CD4-positive, alpha-beta T cell treated with Interleukin-12 subunit alpha and Interleukin-12 subunit beta, for 1 hour (primary cell): ENCODE results near the gene CCDC91.

ENCODE experiments used
- DNase-seq: peaks from one replicate; pipeline ENCODE4 v3.0.0-alpha.2; 2020

The CCDC91 gene

GRCh38 chr12:28543021-28543890 is 353.0 kb downstream of the CCDC91 start:
- DNase-seq, result peak; percentile 30

GRCh38 chr12:28550757-28551704 is 360.8 kb downstream of the CCDC91 start:
- DNase-seq, result no peak

GRCh38 chr12:28552251-28552970 is 362.2 kb downstream of the CCDC91 start:
- DNase-seq, result no peak

- no peak for DNase-seq
Observed at GRCh38 chr12:28555748-28556147, 365.5 kb downstream of the CCDC91 start.

GRCh38 chr12:28558250-28558649 is 368.0 kb downstream of the CCDC91 start:
- DNase-seq, result no peak

GRCh38 chr12:28563286-28563685 is 373.0 kb downstream of the CCDC91 start:
- DNase-seq, result no peak

GRCh38 chr12:28563936-28564335 is 373.7 kb downstream of the CCDC91 start:
- no peak for DNase-seq

- DNase-seq, result no peak
Observed at GRCh38 chr12:28568118-28568517, 377.9 kb downstream of the CCDC91 start.

- DNase-seq, result no peak
Observed at GRCh38 chr12:28568704-28569103, 378.4 kb downstream of the CCDC91 start.

GRCh38 chr12:28569698-28570411 is 379.6 kb downstream of the CCDC91 start:
- DNase-seq, result no peak

- no peak for DNase-seq
Observed at GRCh38 chr12:28570811-28571210, 380.6 kb downstream of the CCDC91 start.

GRCh38 chr12:28574746-28575592 is 384.7 kb downstream of the CCDC91 start:
- DNase-seq, result no peak

- DNase-seq, result no peak
Observed at GRCh38 chr12:28575593-28576205, 385.4 kb downstream of the CCDC91 start.

- no peak for DNase-seq
Observed at GRCh38 chr12:28578361-28578760, 388.1 kb downstream of the CCDC91 start.

GRCh38 chr12:28578833-28579252 is 388.6 kb downstream of the CCDC91 start:
- no peak for DNase-seq

GRCh38 chr12:28582672-28583376 is 392.6 kb downstream of the CCDC91 start:
- DNase-seq, result no peak

- no peak for DNase-seq
Observed at GRCh38 chr12:28583701-28584261, 393.5 kb downstream of the CCDC91 start.

GRCh38 chr12:28585146-28585545 is 394.9 kb downstream of the CCDC91 start:
- no peak for DNase-seq

- DNase-seq, result no peak
Observed at GRCh38 chr12:28586481-28586880, 396.2 kb downstream of the CCDC91 start.

GRCh38 chr12:28591831-28592230 is 401.6 kb downstream of the CCDC91 start:
- no peak for DNase-seq
